DND-41 (cell line): ENCODE data around the gene CACNA1S.

Experiments used
- ATAC-seq: fragments of 200-7000 bp; cut with Tn5 transposase; 3 replicates; pipeline ENCODE4 v1.9.1; 2021; ENCODE audit warnings: low read depth; ENCODE audit not compliant: insufficient read depth
- DNase-seq: peaks from one replicate; pipeline ENCODE4 v3.0.0-alpha.2; 2020
- H2AFZ ChIP-seq: 2 replicates; pipeline ENCODE4 v1.6.0; 2012; ENCODE audit warnings: low read depth, low read length
- H3K27ac ChIP-seq: 2 replicates; pipeline ENCODE4 v1.5.1; 2012; ENCODE audit warnings: low read length, inconsistent platforms
- H3K27me3 ChIP-seq: fragments of 200-600 bp; sonication (generic); 2 replicates; pipeline ENCODE4 v1.6.0; 2012; ENCODE audit warnings: low read length, mild to moderate bottlenecking, inconsistent platforms; ENCODE audit not compliant: insufficient read depth, poor library complexity
- H3K36me3 ChIP-seq: 2 replicates; pipeline ENCODE4 v1.5.1; 2012; ENCODE audit warnings: low read length, inconsistent platforms; ENCODE audit not compliant: insufficient read depth
- H3K4me1 ChIP-seq: 2 replicates; pipeline ENCODE4 v1.5.1; 2012; ENCODE audit warnings: mild to moderate bottlenecking, low read length; ENCODE audit not compliant: insufficient read depth
- H3K4me2 ChIP-seq: 2 replicates; pipeline ENCODE4 v1.6.0; 2012; ENCODE audit warnings: mild to moderate bottlenecking, moderate library complexity, low read length, inconsistent platforms; ENCODE audit not compliant: insufficient read depth
- H3K4me3 ChIP-seq, 2 experiments: fragments of 200-600 bp in 1 of 2; shearing (Covaris generic) in 1 of 2; 2 replicates each; pipeline ENCODE4 v1.5.1; 2012 to 2016; ENCODE audit warnings: inconsistent platforms in 2 of 2, low read length in 2 of 2, mild to moderate bottlenecking in 2 of 2, low read depth in 1 of 2, moderate library complexity in 1 of 2
- H3K79me2 ChIP-seq: 2 replicates; pipeline ENCODE4 v1.6.0; 2012; ENCODE audit warnings: low read length, inconsistent platforms; ENCODE audit not compliant: insufficient read depth
- H3K9ac ChIP-seq: 2 replicates; pipeline ENCODE4 v1.6.0; 2012; ENCODE audit warnings: low read depth, mild to moderate bottlenecking, inconsistent platforms, low read length, moderate library complexity
- H3K9me3 ChIP-seq: 2 replicates; pipeline ENCODE4 v1.5.1; 2012; ENCODE audit warnings: low read length, moderate library complexity, mild to moderate bottlenecking, inconsistent platforms; ENCODE audit not compliant: insufficient read depth, severe bottlenecking
- H4K20me1 ChIP-seq: 2 replicates; pipeline ENCODE4 v1.6.0; 2012; ENCODE audit warnings: low read length; ENCODE audit not compliant: insufficient read depth
- CTCF ChIP-seq: IDR thresholded peaks from 2 replicates; pipeline ENCODE4 v1.5.1; 2012; ENCODE audit warnings: borderline replicate concordance, low read length, moderate library complexity, mild to moderate bottlenecking; ENCODE audit not compliant: poor library complexity, severe bottlenecking; ENCODE audit errors: extremely low read depth
- EZH2 ChIP-seq: IDR thresholded peaks from 3 replicates; pipeline ENCODE4 v1.6.1; 2012; ENCODE audit warnings: borderline replicate concordance, low read depth, mild to moderate bottlenecking, moderate library complexity, low read length, inconsistent platforms; ENCODE audit not compliant: severe bottlenecking

The CACNA1S gene

GRCh38 chr1:201007481-201007880 is 104.7 kb downstream of the CACNA1S start:
- Histone ChIP-seq H3K36me3 (peaks cover 51% of the 10 kb centered on the region), H3K27ac (no peak overlapping the region), H3K9me3 (no peaks in the 10 kb centered on the region), H3K9ac (no peak overlapping the region), H3K27me3 (no peaks in the 10 kb centered on the region), H3K79me2 (peaks cover 47% of the 10 kb centered on the region), H3K4me3 (no peak overlapping the region), H3K4me1 (no peaks in the 10 kb centered on the region), H3K4me2 (no peak overlapping the region), H2AFZ (no peak overlapping the region), H4K20me1 (peaks cover 68% of the 10 kb centered on the region)
- DNase-seq (no peak), ATAC-seq (no peak)
- no peak for TF ChIP-seq EZH2
- TF ChIP-seq CTCF: no peak

DNA sequence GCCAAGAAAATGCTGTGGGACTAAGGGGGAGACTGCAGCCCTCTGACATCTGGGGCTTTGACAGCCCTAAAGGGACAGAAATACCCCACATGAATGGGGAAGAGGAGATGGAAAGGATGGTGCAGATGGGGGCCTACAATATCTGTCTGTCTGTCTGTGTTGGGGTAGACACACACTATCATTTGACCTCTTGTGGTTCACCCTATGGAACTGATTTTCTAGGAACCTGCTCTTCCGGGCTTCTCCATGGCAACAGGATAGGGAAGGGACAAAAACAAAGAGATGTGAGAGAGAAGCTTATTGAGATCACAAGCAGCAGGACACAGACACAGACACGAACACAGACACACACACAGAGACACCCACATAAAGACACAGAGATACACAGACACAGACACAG is 105.8 kb downstream of the CACNA1S start:
- ATAC-seq (no peak), DNase-seq (no peak)
- Histone ChIP-seq H3K36me3 (peaks cover 60% of the 10 kb centered on the region), H3K4me2 (no peak overlapping the region), H3K9ac (no peak overlapping the region), H3K27me3 (no peaks in the 10 kb centered on the region), H3K79me2 (peaks cover 36% of the 10 kb centered on the region), H3K4me1 (no peaks in the 10 kb centered on the region), H4K20me1 (peaks cover 61% of the 10 kb centered on the region), H3K27ac (no peak overlapping the region), H3K9me3 (no peaks in the 10 kb centered on the region), H3K4me3 (no peak overlapping the region), H2AFZ (no peak overlapping the region)
- TF ChIP-seq CTCF (no peak), EZH2 (no peak)

- Histone ChIP-seq H3K9me3 (no peaks in the 10 kb centered on the region), H3K79me2 (peaks cover 24% of the 10 kb centered on the region), H4K20me1 (peaks cover 44% of the 10 kb centered on the region), H3K4me3 (no peak overlapping the region), H3K36me3 (peaks cover 74% of the 10 kb centered on the region), H3K4me2 (no peak overlapping the region), H3K27me3 (no peaks in the 10 kb centered on the region), H2AFZ (no peak overlapping the region), H3K9ac (no peak overlapping the region), H3K27ac (no peak overlapping the region), H3K4me1 (no peaks in the 10 kb centered on the region)
- no peak for TF ChIP-seq EZH2
- no peak for TF ChIP-seq CTCF
- no peak for ATAC-seq
- no peak for DNase-seq
Observed at GRCh38 chr1:201004732-201005131, 107.5 kb downstream of the CACNA1S start.

DNA sequence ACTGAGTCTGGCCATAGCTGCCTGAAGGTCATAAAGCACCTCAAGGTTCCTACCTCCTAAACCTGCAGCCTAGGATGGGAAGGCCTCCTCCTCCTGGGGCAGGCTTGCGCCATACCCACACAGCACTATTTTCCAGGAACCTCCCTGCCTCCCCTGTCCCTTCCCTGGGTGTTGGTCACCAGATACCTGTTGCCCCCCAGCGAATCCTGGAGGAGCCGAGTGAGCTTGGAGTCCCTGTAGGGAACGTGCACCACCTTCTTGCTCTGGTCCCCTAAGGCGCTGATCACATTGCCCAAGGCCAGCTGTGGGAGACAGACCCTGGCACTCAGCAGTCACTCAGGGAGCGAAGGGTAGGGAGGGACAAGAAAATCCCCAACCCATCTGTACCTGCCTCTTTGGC is 108.1 kb downstream of the CACNA1S start:
- Histone ChIP-seq H3K9ac (no peak overlapping the region), H4K20me1 (peaks cover 41% of the 10 kb centered on the region), H3K27ac (no peak overlapping the region), H3K4me2 (no peak overlapping the region), H3K9me3 (no peaks in the 10 kb centered on the region), H3K4me1 (no peaks in the 10 kb centered on the region), H3K4me3 (no peak overlapping the region), H3K79me2 (peaks cover 21% of the 10 kb centered on the region), H3K27me3 (no peaks in the 10 kb centered on the region), H3K36me3 (peaks cover 77% of the 10 kb centered on the region), H2AFZ (no peak overlapping the region)
- ATAC-seq (no peak), DNase-seq (no peak)
- TF ChIP-seq EZH2: no peak
